GM21723 (cell line): ENCODE results near the gene DFFB.
"Not testable (repeated sequence)": the region's sequence is repeated elsewhere in the genome, so short reads cannot be mapped to it uniquely, and the experiment has no call there.

Experiments used
- ATAC-seq: cut with Tn5 transposase; IDR thresholded peaks from one replicate; pipeline ENCODE4 v1.9.1; 2021; ENCODE audit warnings: mild to moderate bottlenecking, moderate library complexity; ENCODE audit not compliant: unreplicated experiment

Gene DFFB, protein sequence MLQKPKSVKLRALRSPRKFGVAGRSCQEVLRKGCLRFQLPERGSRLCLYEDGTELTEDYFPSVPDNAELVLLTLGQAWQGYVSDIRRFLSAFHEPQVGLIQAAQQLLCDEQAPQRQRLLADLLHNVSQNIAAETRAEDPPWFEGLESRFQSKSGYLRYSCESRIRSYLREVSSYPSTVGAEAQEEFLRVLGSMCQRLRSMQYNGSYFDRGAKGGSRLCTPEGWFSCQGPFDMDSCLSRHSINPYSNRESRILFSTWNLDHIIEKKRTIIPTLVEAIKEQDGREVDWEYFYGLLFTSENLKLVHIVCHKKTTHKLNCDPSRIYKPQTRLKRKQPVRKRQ

GRCh38 chr1:3856923-3857790 is at the start of gene DFFB, which contains the start of gene CEP104:
Gene DFFB, plus strand, starts transcription at chr1:3857476. Its CDS starts 128 bp downstream, at chr1:3857604.
Gene CEP104, minus strand, starts transcription at chr1:3857211. Its CDS starts 4,804 bp downstream, at chr1:3852407.
- peak; percentile 93 for ATAC-seq

- no peak for ATAC-seq
These were observed 49.5 kb upstream of the DFFB start for GRCh38 chr1:3807769-3808168.

DNA sequence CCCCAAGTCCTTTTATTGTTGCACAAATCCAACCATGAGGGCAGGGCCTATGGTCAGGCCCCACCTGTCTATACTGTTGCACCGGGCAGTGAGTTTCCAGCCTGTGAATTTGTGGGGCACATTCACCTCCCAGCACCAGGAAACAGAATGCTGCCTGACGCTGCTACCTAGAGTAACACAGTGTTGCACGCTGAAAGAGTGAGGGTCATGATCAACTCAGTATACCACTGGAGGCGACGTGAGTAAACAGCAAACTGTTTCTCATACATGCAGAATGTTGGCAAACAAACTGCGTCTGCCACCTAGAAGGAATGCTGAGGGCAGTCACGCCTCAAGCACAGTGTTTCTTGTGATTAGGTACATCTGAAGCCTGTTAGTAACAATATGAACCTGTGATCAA is 47.6 kb upstream of the DFFB start:
- no peak for ATAC-seq

DNA sequence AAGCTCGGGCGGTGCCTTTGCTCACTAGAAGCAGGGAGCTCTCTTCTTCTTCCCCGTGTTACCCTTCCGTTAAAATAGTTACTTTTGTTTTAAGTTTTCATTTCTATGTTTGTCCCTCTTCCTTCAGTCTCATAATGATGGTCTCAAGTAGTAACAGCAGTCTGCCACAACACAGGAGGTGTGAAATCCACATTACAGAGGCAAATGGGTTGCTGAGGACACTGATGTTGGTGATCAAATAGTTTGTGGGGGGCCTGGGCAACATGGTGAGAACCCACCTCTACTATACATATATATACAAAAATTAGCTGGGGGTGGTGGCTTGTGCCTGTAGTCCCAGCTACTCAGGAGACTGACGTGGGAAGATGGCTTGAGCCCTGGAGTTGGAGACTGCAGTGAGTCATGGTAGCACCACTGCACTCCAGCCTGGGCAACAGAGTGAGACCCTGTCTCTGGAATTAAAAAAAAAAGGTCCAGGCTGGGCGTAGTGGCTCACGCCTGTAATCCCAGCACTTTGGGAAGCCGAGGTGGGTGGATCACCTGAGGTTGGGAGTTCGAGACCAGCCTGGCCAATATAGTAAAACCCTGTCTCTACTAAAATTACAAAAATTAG is 47.0 kb upstream of the DFFB start:
- ATAC-seq, result not testable (repeated sequence)

DNA sequence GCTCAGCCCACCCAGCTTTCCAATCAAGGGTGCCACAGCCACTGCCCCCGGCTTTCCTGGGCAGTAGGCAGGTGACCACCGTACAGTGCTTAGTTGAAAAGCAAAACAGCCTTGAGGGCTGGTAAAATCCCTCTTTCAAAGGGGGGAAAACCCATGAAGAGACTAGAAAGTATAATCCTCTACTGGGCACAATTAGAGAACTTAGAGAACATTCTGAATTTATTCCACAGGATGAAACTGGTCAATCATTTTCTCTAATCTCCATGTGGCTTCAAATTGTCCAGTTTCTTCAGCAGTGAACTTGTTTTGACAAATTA is 45.7 kb upstream of the DFFB start:
- ATAC-seq, result no peak

GRCh38 chr1:3814065-3814464 is 43.2 kb upstream of the DFFB start:
- ATAC-seq, result no peak

DNA sequence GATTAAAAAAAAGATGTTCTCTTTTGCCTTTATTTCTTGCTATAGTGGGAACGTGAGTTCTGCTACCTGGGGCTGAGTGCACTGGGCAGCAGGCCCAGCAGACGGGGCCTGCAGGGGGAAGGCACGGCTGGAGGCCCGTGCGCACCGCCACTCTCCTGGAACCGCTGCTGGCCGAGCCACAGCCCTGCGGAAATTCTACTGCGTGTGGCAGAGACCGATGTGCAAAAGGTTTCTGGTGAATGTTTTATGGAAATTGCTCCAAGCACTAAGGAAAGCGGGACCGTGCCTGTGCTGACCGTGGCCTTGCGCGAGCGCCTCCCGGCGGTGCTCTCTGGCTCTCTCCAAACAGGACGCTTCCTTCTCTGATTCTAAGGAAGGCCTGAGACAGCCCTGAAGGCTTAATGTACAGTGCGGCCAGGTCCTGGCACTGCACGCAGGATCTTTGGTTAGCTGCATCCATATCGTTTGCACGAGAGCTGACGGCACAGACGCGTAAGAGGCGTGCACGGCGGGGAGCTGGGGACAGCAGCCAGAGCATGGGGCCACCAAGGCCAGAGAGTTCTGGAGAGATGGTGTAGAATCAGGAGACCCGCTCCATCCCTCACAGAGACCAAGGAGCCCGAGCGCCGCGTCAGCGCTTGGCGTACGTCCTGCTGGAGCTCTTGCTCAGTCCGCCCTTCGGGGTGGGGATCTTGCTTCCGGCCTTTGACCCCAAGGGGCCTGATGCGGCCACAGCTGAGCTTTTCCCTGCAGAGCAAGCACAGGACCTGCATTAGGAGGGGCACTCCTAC is 42.3 kb upstream of the DFFB start:
- no peak for ATAC-seq

GRCh38 chr1:3816331-3817137 is 40.7 kb upstream of the DFFB start:
- no peak for ATAC-seq

DNA sequence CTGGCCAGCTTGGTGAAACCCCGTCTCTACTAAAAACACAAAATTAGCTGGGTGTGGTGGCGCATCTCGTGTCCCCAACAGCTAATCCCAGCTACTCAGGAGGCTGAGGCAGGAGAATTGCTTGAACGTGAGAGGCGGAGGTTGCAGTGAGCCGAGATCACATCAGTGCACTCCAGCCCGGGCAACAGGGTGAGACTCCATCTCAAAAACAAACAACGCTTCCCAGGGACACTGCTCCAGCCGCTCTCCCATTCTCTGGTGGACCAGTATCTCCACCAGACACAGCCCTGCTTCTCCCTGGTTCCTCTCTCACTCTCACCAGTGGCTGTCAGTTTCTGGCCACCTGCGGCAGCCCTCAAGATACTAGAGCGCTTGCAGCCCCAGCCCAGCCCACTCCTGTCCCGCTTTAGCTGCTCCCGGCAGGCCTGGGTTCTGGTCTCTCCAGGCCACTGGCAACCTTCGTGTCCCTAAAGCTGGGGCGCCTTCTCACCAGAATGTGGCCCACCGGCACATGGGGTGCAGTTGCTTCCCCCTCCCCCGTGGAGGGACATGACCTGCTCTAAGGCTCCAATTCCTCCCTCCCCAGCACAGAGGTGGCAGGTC is 40.0 kb upstream of the DFFB start:
- no peak for ATAC-seq

DNA sequence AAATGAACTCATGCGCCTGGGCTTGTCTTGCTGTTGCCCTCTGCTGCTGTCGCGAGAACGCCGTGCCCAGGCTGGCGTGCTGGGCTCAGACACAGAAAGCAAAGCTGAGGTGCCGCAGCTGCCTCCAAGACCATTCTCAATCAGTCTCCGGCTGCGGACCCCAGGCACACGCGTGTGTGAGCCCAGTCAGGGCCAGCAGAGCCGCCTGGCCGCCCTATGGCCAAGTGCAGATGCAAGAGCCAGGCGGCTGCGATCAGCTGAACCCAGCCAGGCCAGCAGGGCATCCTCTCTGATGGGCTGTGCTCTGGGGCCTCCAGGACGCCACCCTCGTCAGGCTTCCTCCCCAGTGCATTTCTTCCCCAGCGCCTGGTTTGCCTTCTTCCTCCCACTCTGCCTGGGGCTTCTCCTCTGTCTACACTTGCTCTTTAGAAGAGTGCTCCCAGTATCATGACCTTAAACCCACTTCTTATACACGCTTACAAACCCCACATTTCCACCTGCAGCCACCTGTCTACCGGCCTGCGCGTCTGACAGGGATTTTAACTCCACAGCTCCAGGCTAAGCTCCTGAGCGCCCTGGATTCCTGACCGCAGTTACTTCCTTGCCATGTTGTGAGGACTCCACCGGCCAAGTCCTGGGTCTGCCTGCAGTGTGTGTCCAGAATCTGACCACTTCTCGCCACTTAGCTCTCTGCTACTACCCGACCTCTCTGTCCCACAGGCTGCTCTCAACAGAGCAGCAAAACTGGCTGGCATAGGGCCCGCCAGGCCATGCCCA is 39.3 kb upstream of the DFFB start:
- no peak for ATAC-seq

DNA sequence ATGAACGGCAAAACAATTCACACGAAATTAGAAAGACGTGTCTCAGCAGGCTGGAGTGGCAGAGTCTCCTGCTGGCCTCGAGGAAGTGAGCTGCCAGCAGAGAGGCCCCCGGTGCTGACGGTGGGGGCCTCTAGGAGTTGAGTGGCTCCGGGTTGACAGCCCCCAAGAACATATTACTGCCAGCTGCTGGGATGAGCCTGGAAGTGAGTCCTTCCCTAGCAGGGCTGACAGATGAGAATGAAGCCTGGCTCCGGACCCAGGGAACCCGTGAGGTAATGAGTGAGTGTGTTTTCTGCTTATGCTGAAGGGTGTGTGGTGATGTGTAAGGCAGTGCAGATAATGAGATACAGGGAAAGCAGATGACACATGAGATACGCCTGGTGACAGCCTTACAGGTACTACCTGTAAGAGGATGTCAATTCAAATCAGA is 37.5 kb upstream of the DFFB start:
- ATAC-seq, result no peak

DNA sequence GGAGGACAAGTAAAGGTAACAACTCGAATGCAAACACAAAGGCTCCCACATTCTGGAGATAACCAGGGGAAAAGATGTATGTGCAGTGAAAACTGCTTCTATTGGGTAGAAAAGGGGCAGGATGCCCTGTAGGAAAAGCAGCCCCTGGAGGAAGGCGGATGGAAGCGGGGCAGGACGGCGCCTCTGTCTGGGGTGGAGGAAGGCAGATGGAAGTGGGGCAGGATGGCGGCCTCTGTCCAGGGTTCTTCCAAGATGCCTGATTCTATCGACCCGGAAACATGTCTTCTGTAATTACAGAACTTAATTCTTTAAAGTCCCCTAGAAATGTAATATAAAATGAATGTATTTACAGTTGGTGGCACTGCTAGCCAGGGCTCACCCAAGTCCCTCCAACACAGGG is 37.0 kb upstream of the DFFB start:
- ATAC-seq, result no peak

GRCh38 chr1:3821004-3821403 is 36.3 kb upstream of the DFFB start:
- ATAC-seq, result no peak

DNA sequence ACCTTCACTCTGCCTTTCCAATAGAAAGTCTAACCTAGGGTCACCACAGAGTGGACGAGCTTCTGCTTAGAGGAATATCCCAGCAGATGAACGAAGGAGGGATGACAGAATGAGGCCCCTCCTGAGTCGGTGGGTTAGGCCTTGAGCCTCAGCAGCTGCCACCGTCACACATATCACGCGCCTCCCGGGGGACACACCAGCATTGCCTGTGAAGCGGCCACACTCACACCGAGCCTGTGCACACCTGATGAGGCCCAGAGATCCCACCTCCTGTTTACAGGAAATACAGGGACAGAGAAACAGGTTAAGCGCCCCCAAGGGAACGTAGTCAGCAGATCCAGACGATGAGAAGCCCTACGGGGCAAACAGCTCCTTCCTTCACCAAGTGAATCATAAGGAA is 35.8 kb upstream of the DFFB start:
- ATAC-seq, result no peak

DNA sequence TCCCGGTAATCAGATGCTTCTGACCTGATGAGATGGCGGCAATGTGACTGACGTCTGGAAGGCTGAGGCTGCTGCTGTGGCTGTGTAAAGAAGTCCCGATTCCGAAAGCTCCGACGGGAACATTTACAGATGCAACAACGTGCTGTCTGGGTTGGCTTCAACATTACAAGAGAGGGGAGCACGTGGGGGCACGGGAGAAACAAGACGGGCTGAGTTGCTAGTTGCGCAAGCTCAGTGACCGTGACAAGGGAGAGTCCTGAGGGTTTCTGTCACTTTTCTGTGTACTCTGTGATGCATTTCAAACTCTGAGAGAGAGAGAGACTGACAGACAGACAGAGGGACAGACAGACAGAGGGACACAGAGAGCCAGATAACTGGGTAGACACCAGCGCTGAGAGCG is 35.4 kb upstream of the DFFB start:
- ATAC-seq, result no peak

DNA sequence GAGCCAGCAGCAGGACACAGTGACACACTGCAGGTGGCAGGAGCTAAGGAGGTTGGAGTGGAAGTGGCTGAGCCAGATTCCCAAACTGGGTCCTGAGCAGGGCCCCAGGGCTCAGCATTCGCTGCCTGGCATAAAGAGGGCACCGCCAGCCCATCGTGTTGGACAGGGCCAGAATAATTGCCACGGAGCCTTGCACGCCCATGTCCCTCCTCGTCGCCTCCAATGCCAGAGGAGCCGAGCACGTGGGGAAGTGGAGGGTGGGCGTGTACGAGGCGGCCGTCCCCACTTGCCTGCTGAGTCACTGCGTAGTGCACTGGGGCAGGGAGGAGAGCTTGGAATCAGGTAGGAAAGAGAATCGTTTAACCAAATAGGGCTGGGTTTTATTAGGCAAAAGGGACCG is 34.9 kb upstream of the DFFB start:
- ATAC-seq, result no peak

GRCh38 chr1:3824650-3825049 is 32.6 kb upstream of the DFFB start:
- no peak for ATAC-seq

DNA sequence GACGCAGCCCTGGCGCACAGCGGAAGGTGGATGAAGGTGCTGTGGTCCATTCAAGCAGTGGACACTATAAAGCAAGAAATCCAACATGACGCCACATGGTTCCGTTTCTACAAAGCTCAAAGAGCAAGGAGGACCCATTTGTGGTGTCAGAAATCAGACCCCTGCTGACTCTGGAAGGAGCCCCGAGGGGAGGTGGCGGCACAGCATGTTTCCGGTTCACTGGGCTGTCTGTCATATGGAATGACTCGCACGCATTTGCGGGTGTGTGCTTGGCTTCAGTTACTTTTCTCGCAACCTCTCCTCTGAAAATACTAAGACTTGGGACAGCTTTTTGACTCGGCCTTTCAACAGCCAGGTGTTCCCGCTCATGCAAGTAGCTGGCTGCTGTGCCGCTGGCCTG is 31.9 kb upstream of the DFFB start:
- ATAC-seq, result no peak

- no peak for ATAC-seq
These were observed 29.4 kb upstream of the DFFB start for GRCh38 chr1:3827813-3828307.
